T-helper 2 cell treated with Interferon-gamma antibody and Interleukin-4, amounts not matched to agents 5 μg/mL and 100 μg/mL, for 36 hours (primary cell): ENCODE measurements around the gene TIE1.

Experiments used
- DNase-seq: peaks from one replicate; pipeline ENCODE4 v3.0.0; 2021; ENCODE audit warnings: low spot score
- H3K27ac Mint-ChIP-seq: one replicate; pipeline ENCODE4 v1.8.0; 2021; ENCODE audit warnings: mild to moderate bottlenecking, mixed read lengths
- H3K27me3 Mint-ChIP-seq: one replicate; pipeline ENCODE4 v1.8.0; 2021; ENCODE audit warnings: low read depth, mixed read lengths
- H3K36me3 Mint-ChIP-seq: one replicate; pipeline ENCODE4 v1.8.0; 2021; ENCODE audit warnings: low read depth, mixed read lengths
- H3K4me1 Mint-ChIP-seq: one replicate; pipeline ENCODE4 v1.8.0; 2021; ENCODE audit warnings: low read depth, mixed read lengths
- H3K4me3 Mint-ChIP-seq: one replicate; pipeline ENCODE4 v1.8.0; 2022; ENCODE audit warnings: mild to moderate bottlenecking, moderate library complexity, mixed read lengths
- H3K9me3 Mint-ChIP-seq: one replicate; pipeline ENCODE4 v1.8.0; 2021; ENCODE audit warnings: mixed read lengths

TIE1 gene

GRCh38 chr1:43300378-43301094 is at the start of gene TIE1:
Gene TIE1, plus strand, starts transcription at chr1:43300982. Its CDS starts 90 bp downstream, at chr1:43301072.
- H3K4me3 Mint-ChIP-seq = no peak within 1 kb of the TSS
- H3K4me1 Mint-ChIP-seq = peaks cover 14% of the 10 kb centered on the region
- H3K36me3 Mint-ChIP-seq = no peaks in the 10 kb centered on the region
- no peaks in the 10 kb centered on the region for H3K9me3 Mint-ChIP-seq
- no peaks in the 10 kb centered on the region for H3K27me3 Mint-ChIP-seq
- no peak for DNase-seq
- no peak within 1 kb of the TSS for H3K27ac Mint-ChIP-seq

GRCh38 chr1:43251024-43251423 is 49.8 kb upstream of the TIE1 start:
- H3K36me3 Mint-ChIP-seq = no peaks in the 10 kb centered on the region
- peaks cover 9% of the 10 kb centered on the region for H3K9me3 Mint-ChIP-seq
- peaks cover 26% of the 10 kb centered on the region for H3K27me3 Mint-ChIP-seq
- no peak for DNase-seq
- no peaks in the 10 kb centered on the region for H3K4me1 Mint-ChIP-seq
- H3K4me3 Mint-ChIP-seq = no peak overlapping the region
- no peak overlapping the region for H3K27ac Mint-ChIP-seq

- Mint-ChIP-seq H3K27ac (no peak overlapping the region), H3K4me1 (no peaks in the 10 kb centered on the region), H3K4me3 (no peak overlapping the region), H3K9me3 (peaks cover under 1% of the 10 kb centered on the region), H3K27me3 (peaks cover 19% of the 10 kb centered on the region), H3K36me3 (no peaks in the 10 kb centered on the region)
- no peak for DNase-seq
Observed at GRCh38 chr1:43252225-43252624, 48.6 kb upstream of the TIE1 start.

GRCh38 chr1:43253173-43253572 is 47.6 kb upstream of the TIE1 start:
- no peaks in the 10 kb centered on the region for H3K4me1 Mint-ChIP-seq
- no peak overlapping the region for H3K27ac Mint-ChIP-seq
- no peak for DNase-seq
- peaks cover 19% of the 10 kb centered on the region for H3K27me3 Mint-ChIP-seq
- no peak overlapping the region for H3K4me3 Mint-ChIP-seq
- H3K9me3 Mint-ChIP-seq = peaks cover 3% of the 10 kb centered on the region
- H3K36me3 Mint-ChIP-seq = no peaks in the 10 kb centered on the region

GRCh38 chr1:43253876-43254275 is 46.9 kb upstream of the TIE1 start:
- DNase-seq = no peak
- H3K36me3 Mint-ChIP-seq = no peaks in the 10 kb centered on the region
- peaks cover 7% of the 10 kb centered on the region for H3K9me3 Mint-ChIP-seq
- H3K27ac Mint-ChIP-seq = no peak overlapping the region
- H3K27me3 Mint-ChIP-seq = peaks cover 19% of the 10 kb centered on the region
- H3K4me1 Mint-ChIP-seq = no peaks in the 10 kb centered on the region
- no peak overlapping the region for H3K4me3 Mint-ChIP-seq

- peaks cover 7% of the 10 kb centered on the region for H3K9me3 Mint-ChIP-seq
- no peak for DNase-seq
- no peak overlapping the region for H3K4me3 Mint-ChIP-seq
- H3K36me3 Mint-ChIP-seq = no peaks in the 10 kb centered on the region
- H3K4me1 Mint-ChIP-seq = no peaks in the 10 kb centered on the region
- H3K27me3 Mint-ChIP-seq = peaks cover 19% of the 10 kb centered on the region
- H3K27ac Mint-ChIP-seq = no peak overlapping the region
Observed at GRCh38 chr1:43255438-43256210, 45.2 kb upstream of the TIE1 start.

- DNase-seq = no peak
- Mint-ChIP-seq H3K9me3 (peaks cover 7% of the 10 kb centered on the region), H3K27ac (no peak overlapping the region), H3K27me3 (peaks cover 9% of the 10 kb centered on the region), H3K4me1 (no peaks in the 10 kb centered on the region), H3K4me3 (no peak overlapping the region), H3K36me3 (peaks cover 1% of the 10 kb centered on the region)
Observed at GRCh38 chr1:43256675-43257570, 43.9 kb upstream of the TIE1 start.

- H3K27ac Mint-ChIP-seq = no peak overlapping the region
- H3K9me3 Mint-ChIP-seq = peaks cover 17% of the 10 kb centered on the region
- H3K27me3 Mint-ChIP-seq = peaks cover 2% of the 10 kb centered on the region
- DNase-seq = no peak
- no peak overlapping the region for H3K4me3 Mint-ChIP-seq
- H3K36me3 Mint-ChIP-seq = peaks cover 1% of the 10 kb centered on the region
- H3K4me1 Mint-ChIP-seq = no peaks in the 10 kb centered on the region
Observed at GRCh38 chr1:43258370-43258769, 42.4 kb upstream of the TIE1 start.

- no peak for DNase-seq
- H3K4me1 Mint-ChIP-seq = no peaks in the 10 kb centered on the region
- H3K4me3 Mint-ChIP-seq = no peak overlapping the region
- peaks cover 17% of the 10 kb centered on the region for H3K9me3 Mint-ChIP-seq
- H3K27me3 Mint-ChIP-seq = peaks cover 11% of the 10 kb centered on the region
- peaks cover 2% of the 10 kb centered on the region for H3K36me3 Mint-ChIP-seq
- no peak overlapping the region for H3K27ac Mint-ChIP-seq
Observed at GRCh38 chr1:43265431-43265830, 35.4 kb upstream of the TIE1 start.

- Mint-ChIP-seq H3K27me3 (peaks cover 16% of the 10 kb centered on the region), H3K27ac (no peak overlapping the region), H3K36me3 (peaks cover 1% of the 10 kb centered on the region)
Observed at GRCh38 chr1:43266881-43267280, 33.9 kb upstream of the TIE1 start.

GRCh38 chr1:43267291-43267805 is 33.4 kb upstream of the TIE1 start:
- no peak overlapping the region for H3K4me3 Mint-ChIP-seq
- DNase-seq = no peak
- peaks cover 9% of the 10 kb centered on the region for H3K4me1 Mint-ChIP-seq
- peaks cover 16% of the 10 kb centered on the region for H3K27me3 Mint-ChIP-seq
- H3K36me3 Mint-ChIP-seq = peaks cover 1% of the 10 kb centered on the region
- H3K27ac Mint-ChIP-seq = no peak overlapping the region
- peaks cover 13% of the 10 kb centered on the region for H3K9me3 Mint-ChIP-seq

More at GRCh38 chr1:43266881-43267280, 33.9 kb upstream of the TIE1 start:
- DNase-seq = no peak
- Mint-ChIP-seq H3K9me3 (peaks cover 17% of the 10 kb centered on the region), H3K4me3 (no peak overlapping the region), H3K4me1 (peaks cover 9% of the 10 kb centered on the region)

- peaks cover 16% of the 10 kb centered on the region for H3K27me3 Mint-ChIP-seq
- no peak for DNase-seq
- peaks cover 1% of the 10 kb centered on the region for H3K36me3 Mint-ChIP-seq
- no peak overlapping the region for H3K27ac Mint-ChIP-seq
- H3K4me3 Mint-ChIP-seq = no peak overlapping the region
- H3K9me3 Mint-ChIP-seq = peaks cover 8% of the 10 kb centered on the region
- peaks cover 9% of the 10 kb centered on the region for H3K4me1 Mint-ChIP-seq
Observed at GRCh38 chr1:43267818-43268425, 32.9 kb upstream of the TIE1 start.

GRCh38 chr1:43269627-43270375 is 31.0 kb upstream of the TIE1 start, which contains the start of gene TMEM125:
Gene TMEM125, plus strand, starts transcription at chr1:43269983. Its CDS starts 2,740 bp downstream, at chr1:43272723.
- Mint-ChIP-seq H3K27ac (no peak within 1 kb of the TSS), H3K4me3 (peak within 1 kb of the TSS; percentile 16), H3K36me3 (peaks cover 6% of the 10 kb centered on the region)

More at GRCh38 chr1:43269627-43270375, 31.0 kb upstream of the TIE1 start, which contains the start of gene TMEM125:
- Mint-ChIP-seq H3K9me3 (peaks cover 8% of the 10 kb centered on the region), H3K4me1 (peaks cover 17% of the 10 kb centered on the region), H3K27me3 (peaks cover 16% of the 10 kb centered on the region)
- DNase-seq = no peak
